ENCODE results near the gene CFAP107. TPM values are rescaled to one million over a fixed set of nuclear protein-coding genes. Genes with fewer than 3 reads are reported as not detected.

CFAP107 gene
- total RNA-seq, 1 donor from 2014 or later, result 2.8 TPM

- TF ChIP-seq CTCF (IDR thresholded peaks at IDR 0.05; ENCODE audit: unreplicated experiment), result no peak
- H3K36me3 Mint-ChIP-seq (ENCODE audit: insufficient read depth), result no peaks in the 10 kb centered on the region
- peaks cover 23% of the 10 kb centered on the region for H3K27me3 Mint-ChIP-seq
- H3K4me1 Mint-ChIP-seq (ENCODE audit: low read depth), result peaks cover 4% of the 10 kb centered on the region
- no peak for DNase-seq (ENCODE audit: low spot score, unreplicated experiment)
- no peaks in the 10 kb centered on the region for H3K9me3 Mint-ChIP-seq (ENCODE audit: low read depth)
- no peak overlapping the region for H3K4me3 Mint-ChIP-seq (ENCODE audit: low read depth)
- no peak overlapping the region for H3K27ac Mint-ChIP-seq
Measured at GRCh38 chr1:12762766-12763165, 16.8 kb downstream of the CFAP107 start.

- no peak overlapping the region for H3K4me3 Mint-ChIP-seq (ENCODE audit: low read depth)
- no peak for DNase-seq (ENCODE audit: low spot score, unreplicated experiment)
- H3K27ac Mint-ChIP-seq, result no peak overlapping the region
- no peaks in the 10 kb centered on the region for H3K36me3 Mint-ChIP-seq (ENCODE audit: insufficient read depth)
- no peak for TF ChIP-seq CTCF (IDR thresholded peaks at IDR 0.05; ENCODE audit: unreplicated experiment)
- H3K9me3 Mint-ChIP-seq (ENCODE audit: low read depth), result no peaks in the 10 kb centered on the region
- H3K27me3 Mint-ChIP-seq, result peaks cover 23% of the 10 kb centered on the region
- H3K4me1 Mint-ChIP-seq (ENCODE audit: low read depth), result no peaks in the 10 kb centered on the region
Measured at GRCh38 chr1:12763479-12763878, 17.5 kb downstream of the CFAP107 start.

- H3K27ac Mint-ChIP-seq, result no peak overlapping the region
- H3K9me3 Mint-ChIP-seq (ENCODE audit: low read depth), result no peaks in the 10 kb centered on the region
- H3K4me3 Mint-ChIP-seq (ENCODE audit: low read depth), result no peak overlapping the region
- TF ChIP-seq CTCF (IDR thresholded peaks at IDR 0.05; ENCODE audit: unreplicated experiment), result no peak
- peaks cover 20% of the 10 kb centered on the region for H3K27me3 Mint-ChIP-seq
- no peak for DNase-seq (ENCODE audit: low spot score, unreplicated experiment)
- no peaks in the 10 kb centered on the region for H3K4me1 Mint-ChIP-seq (ENCODE audit: low read depth)
- no peaks in the 10 kb centered on the region for H3K36me3 Mint-ChIP-seq (ENCODE audit: insufficient read depth)
Measured at GRCh38 chr1:12764016-12764415, 18.0 kb downstream of the CFAP107 start.

- Mint-ChIP-seq H3K9me3 (ENCODE audit: low read depth) (no peaks in the 10 kb centered on the region), H3K4me1 (ENCODE audit: low read depth) (no peaks in the 10 kb centered on the region), H3K27me3 (peaks cover 38% of the 10 kb centered on the region), H3K27ac (no peak overlapping the region), H3K36me3 (ENCODE audit: insufficient read depth) (no peaks in the 10 kb centered on the region), H3K4me3 (ENCODE audit: low read depth) (no peak overlapping the region)
- no peak for DNase-seq (ENCODE audit: low spot score, unreplicated experiment)
- no peak for TF ChIP-seq CTCF (IDR thresholded peaks at IDR 0.05; ENCODE audit: unreplicated experiment)
Measured at GRCh38 chr1:12769031-12769430, 23.0 kb downstream of the CFAP107 start.

DNA sequence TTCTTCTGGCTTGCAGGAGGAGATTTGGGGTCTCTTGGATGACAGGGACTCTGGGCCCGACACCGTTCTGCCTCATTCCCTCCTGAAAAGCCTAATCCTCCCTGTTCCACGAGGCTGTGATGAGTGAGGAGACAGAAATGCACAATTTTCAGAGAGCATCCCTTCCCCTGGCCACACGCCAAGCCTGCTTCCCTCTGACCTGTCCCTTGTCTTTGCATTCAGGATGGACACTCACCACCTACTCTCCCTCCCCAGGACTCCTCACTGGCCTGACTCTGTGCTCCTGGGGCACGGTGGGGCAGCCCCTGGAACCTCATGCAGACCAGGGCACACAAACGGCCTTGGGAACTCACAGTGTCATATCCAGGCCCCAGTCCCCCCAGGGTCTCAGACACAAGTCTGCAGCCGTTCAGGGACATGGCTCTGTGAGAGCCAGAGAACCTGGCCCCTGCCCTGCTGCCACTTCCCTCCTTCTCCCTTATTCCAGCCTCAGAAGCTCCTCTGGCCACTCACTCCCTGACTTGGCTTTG lies 24.0 kb downstream of the CFAP107 start:
- Mint-ChIP-seq H3K27me3 (peaks cover 39% of the 10 kb centered on the region), H3K36me3 (ENCODE audit: insufficient read depth) (no peaks in the 10 kb centered on the region), H3K4me1 (ENCODE audit: low read depth) (no peaks in the 10 kb centered on the region), H3K27ac (no peak overlapping the region), H3K9me3 (ENCODE audit: low read depth) (no peaks in the 10 kb centered on the region), H3K4me3 (ENCODE audit: low read depth) (no peak overlapping the region)
- DNase-seq (ENCODE audit: low spot score, unreplicated experiment), result no peak
- no peak for TF ChIP-seq CTCF (IDR thresholded peaks at IDR 0.05; ENCODE audit: unreplicated experiment)

All from progenitor cell of endocrine pancreas (in vitro differentiated cells).